Measurements from ENCODE around the gene FCN2. TPM values are rescaled to one million over a fixed set of nuclear protein-coding genes. Genes with fewer than 3 reads are reported as not detected.

The FCN2 gene
- polyA plus RNA-seq, 1 donor (not counting 4 experiments of a cell fraction or from before 2014, with no cell fraction given) = not detected

DNA sequence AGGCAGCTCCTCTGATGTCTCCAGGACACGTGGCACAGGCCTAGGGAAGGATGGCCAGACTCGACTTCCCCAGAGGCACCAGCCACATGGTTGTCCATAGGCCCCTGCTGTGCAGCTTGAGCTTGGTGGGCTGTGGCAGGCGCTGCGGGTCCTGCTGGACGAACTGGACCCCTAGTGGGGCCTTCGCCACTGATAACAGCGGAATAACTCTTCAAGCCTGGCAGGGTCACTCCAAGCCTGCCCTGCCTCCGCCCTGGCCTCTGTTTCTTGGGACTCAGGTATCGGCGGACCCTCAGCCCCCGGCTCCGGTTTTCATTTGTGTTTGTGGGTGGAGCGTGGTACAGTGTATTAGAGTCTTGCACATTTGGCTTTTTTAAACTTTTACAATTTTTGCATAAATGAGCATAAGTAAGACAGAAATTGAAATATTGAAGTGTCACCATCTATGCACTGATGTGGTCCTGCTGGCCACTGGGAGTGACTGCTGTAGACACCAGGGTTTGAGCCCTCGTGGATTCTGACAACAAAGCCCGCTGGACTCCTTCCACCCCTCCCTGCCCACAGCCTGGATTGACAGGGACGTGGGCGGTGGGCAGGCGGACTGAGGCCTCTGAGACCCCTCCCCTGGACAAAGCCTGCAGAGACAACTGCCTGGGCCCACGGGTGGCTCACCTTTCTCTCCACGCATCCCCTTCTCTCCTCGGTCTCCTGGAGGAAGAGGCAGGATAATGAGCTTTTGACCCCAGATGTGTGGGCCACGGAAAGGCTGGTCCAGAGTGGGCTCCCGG lies 33.3 kb downstream of the FCN2 start:
- H3K27me3 ChIP-seq (ENCODE audit: control insufficient read depth, extremely low read depth, insufficient read depth, low read length) = no peaks in the 10 kb centered on the region
- no peak for FAIRE-seq
- H3K27ac ChIP-seq (ENCODE audit: control insufficient read depth, insufficient read depth, low read length) = no peak overlapping the region

DNA sequence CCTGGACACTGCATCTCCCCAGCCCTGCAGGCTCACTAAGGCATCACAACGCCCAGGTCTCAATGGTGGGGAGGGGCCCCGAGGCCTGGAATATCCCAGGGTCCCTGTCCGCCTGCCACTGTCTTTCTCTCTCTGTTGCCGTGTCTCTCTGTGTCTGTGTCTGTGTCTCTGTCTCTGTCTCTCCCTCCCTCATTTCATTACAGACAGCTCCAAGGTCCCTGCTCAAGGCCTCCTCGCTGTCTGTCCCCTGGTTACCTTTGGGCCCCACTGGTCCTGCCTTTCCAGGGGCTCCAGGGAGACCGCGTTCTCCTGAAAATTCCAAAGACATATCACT lies 33.9 kb downstream of the FCN2 start:
- no peaks in the 10 kb centered on the region for H3K4me1 ChIP-seq (ENCODE audit: control insufficient read depth, extremely low read depth, insufficient read depth, low read length)
- FAIRE-seq (no peak), DNase-seq (ENCODE audit: low read depth, low spot score) (no peak)
- no peak overlapping the region for H2AFZ ChIP-seq (ENCODE audit: control insufficient read depth, low read length)
- TF ChIP-seq, protein P1, sequence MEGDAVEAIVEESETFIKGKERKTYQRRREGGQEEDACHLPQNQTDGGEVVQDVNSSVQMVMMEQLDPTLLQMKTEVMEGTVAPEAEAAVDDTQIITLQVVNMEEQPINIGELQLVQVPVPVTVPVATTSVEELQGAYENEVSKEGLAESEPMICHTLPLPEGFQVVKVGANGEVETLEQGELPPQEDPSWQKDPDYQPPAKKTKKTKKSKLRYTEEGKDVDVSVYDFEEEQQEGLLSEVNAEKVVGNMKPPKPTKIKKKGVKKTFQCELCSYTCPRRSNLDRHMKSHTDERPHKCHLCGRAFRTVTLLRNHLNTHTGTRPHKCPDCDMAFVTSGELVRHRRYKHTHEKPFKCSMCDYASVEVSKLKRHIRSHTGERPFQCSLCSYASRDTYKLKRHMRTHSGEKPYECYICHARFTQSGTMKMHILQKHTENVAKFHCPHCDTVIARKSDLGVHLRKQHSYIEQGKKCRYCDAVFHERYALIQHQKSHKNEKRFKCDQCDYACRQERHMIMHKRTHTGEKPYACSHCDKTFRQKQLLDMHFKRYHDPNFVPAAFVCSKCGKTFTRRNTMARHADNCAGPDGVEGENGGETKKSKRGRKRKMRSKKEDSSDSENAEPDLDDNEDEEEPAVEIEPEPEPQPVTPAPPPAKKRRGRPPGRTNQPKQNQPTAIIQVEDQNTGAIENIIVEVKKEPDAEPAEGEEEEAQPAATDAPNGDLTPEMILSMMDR (optimal IDR thresholded peaks at IDR 0.05 in 1 of 3, IDR thresholded peaks at IDR 0.05 in 1 of 3, conservative IDR thresholded peaks at IDR 0.05 in 1 of 3; ENCODE audit: extremely low read depth in 1 of 3, insufficient read depth in 2 of 3, low read length in 3 of 3) = no peak
- no peak for TF ChIP-seq EZH2 (IDR thresholded peaks at IDR 0.05; ENCODE audit: low read length)
- H3K9me3 ChIP-seq (ENCODE audit: control insufficient read depth, low read depth, low read length) = peaks cover 2% of the 10 kb centered on the region
- no peaks in the 10 kb centered on the region for H3K79me2 ChIP-seq (ENCODE audit: control insufficient read depth, insufficient read depth, low read length)
- dilution Hi-C loops (cut with MboI; ENCODE audit: extremely low pct_ligation_motif_present, low sequenced_read_pairs) = no loop called here
- H3K27ac ChIP-seq (ENCODE audit: control insufficient read depth, insufficient read depth, low read length) = no peak overlapping the region
- H3K9me1 ChIP-seq (ENCODE audit: control insufficient read depth, extremely low read depth, insufficient read depth, low read length) = no peaks in the 10 kb centered on the region
- no peaks in the 10 kb centered on the region for H3K36me3 ChIP-seq (ENCODE audit: control insufficient read depth in 2 of 2, extremely low read depth in 1 of 2, insufficient read depth in 2 of 2, low read length in 2 of 2)
- no peak overlapping the region for H3K4me2 ChIP-seq (ENCODE audit: control insufficient read depth, extremely low read depth, insufficient read depth, low read depth, low read length)
- no peak overlapping the region for H3K9ac ChIP-seq (ENCODE audit: control insufficient read depth, extremely low read depth, insufficient read depth, low read length)
- H3K4me3 ChIP-seq (ENCODE audit: control insufficient read depth in 2 of 3, extremely low read depth in 1 of 3, insufficient read depth in 2 of 3, low read depth in 1 of 3, low read length in 3 of 3) = no peak overlapping the region
- no peaks in the 10 kb centered on the region for H4K20me1 ChIP-seq (ENCODE audit: control insufficient read depth, extremely low read depth, insufficient read depth, low read length)
- H3K27me3 ChIP-seq (ENCODE audit: control insufficient read depth, extremely low read depth, insufficient read depth, low read length) = no peaks in the 10 kb centered on the region

More for the DNA sequence above, 33.3 kb downstream of the FCN2 start:
- Histone ChIP-seq H3K36me3 (ENCODE audit: control insufficient read depth in 2 of 2, extremely low read depth in 1 of 2, insufficient read depth in 2 of 2, low read length in 2 of 2) (no peaks in the 10 kb centered on the region), H3K9me1 (ENCODE audit: control insufficient read depth, extremely low read depth, insufficient read depth, low read length) (no peaks in the 10 kb centered on the region), H3K9ac (ENCODE audit: control insufficient read depth, extremely low read depth, insufficient read depth, low read length) (no peak overlapping the region), H4K20me1 (ENCODE audit: control insufficient read depth, extremely low read depth, insufficient read depth, low read length) (no peaks in the 10 kb centered on the region), H3K4me2 (ENCODE audit: control insufficient read depth, extremely low read depth, insufficient read depth, low read depth, low read length) (no peak overlapping the region), H3K4me3 (ENCODE audit: control insufficient read depth in 2 of 3, extremely low read depth in 1 of 3, insufficient read depth in 2 of 3, low read depth in 1 of 3, low read length in 3 of 3) (no peak overlapping the region), H3K9me3 (ENCODE audit: control insufficient read depth, low read depth, low read length) (peaks cover 2% of the 10 kb centered on the region), H2AFZ (ENCODE audit: control insufficient read depth, low read length) (no peak overlapping the region), H3K79me2 (ENCODE audit: control insufficient read depth, insufficient read depth, low read length) (no peaks in the 10 kb centered on the region), H3K4me1 (ENCODE audit: control insufficient read depth, extremely low read depth, insufficient read depth, low read length) (no peaks in the 10 kb centered on the region)
- DNase-seq (ENCODE audit: low read depth, low spot score) = no peak
- dilution Hi-C loops (cut with MboI; ENCODE audit: extremely low pct_ligation_motif_present, low sequenced_read_pairs) = no loop called here
- TF ChIP-seq, protein P1 (optimal IDR thresholded peaks at IDR 0.05 in 1 of 3, IDR thresholded peaks at IDR 0.05 in 1 of 3, conservative IDR thresholded peaks at IDR 0.05 in 1 of 3; ENCODE audit: extremely low read depth in 1 of 3, insufficient read depth in 2 of 3, low read length in 3 of 3) = no peak
- no peak for TF ChIP-seq EZH2 (IDR thresholded peaks at IDR 0.05; ENCODE audit: low read length)

Data from keratinocyte (primary cell).